ENCODE results near the gene CLMN. TPM values are rescaled to one million over a fixed set of nuclear protein-coding genes. Genes with fewer than 3 reads are reported as not detected.

The CLMN gene
- total and polyA plus RNA-seq, 2 of the 13 experiments (the other 11 are each of a cell fraction or from before 2014, with no cell fraction given), result 15.1 to 16.7 TPM

- TF ChIP-seq NFE2L2 (IDR thresholded peaks at IDR 0.05; ENCODE audit: low read length), result no peak
- TF ChIP-seq TFE3 (CRISPR knock-in tag; IDR thresholded peaks at IDR 0.05), result no peak; the same call in 1 of the 2 replicates
- TF ChIP-seq, protein P1, sequence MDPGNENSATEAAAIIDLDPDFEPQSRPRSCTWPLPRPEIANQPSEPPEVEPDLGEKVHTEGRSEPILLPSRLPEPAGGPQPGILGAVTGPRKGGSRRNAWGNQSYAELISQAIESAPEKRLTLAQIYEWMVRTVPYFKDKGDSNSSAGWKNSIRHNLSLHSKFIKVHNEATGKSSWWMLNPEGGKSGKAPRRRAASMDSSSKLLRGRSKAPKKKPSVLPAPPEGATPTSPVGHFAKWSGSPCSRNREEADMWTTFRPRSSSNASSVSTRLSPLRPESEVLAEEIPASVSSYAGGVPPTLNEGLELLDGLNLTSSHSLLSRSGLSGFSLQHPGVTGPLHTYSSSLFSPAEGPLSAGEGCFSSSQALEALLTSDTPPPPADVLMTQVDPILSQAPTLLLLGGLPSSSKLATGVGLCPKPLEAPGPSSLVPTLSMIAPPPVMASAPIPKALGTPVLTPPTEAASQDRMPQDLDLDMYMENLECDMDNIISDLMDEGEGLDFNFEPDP (CRISPR knock-in tag; conservative IDR thresholded peaks at IDR 0.05), result 0 out of 2 replicates have a peak, but pooled peaks have one; percentile 39
- no peak for TF ChIP-seq SP2 (CRISPR knock-in tag; IDR thresholded peaks at IDR 0.05)
- TF ChIP-seq YEATS2 (CRISPR knock-in tag; IDR thresholded peaks at IDR 0.05; ENCODE audit: borderline replicate concordance), result no peak
- TF ChIP-seq AFF4 (CRISPR knock-in tag; IDR thresholded peaks at IDR 0.05), result 0 out of 2 replicates have a peak, but pooled peaks have one; percentile 49
- TF ChIP-seq SMC3 (IDR thresholded peaks at IDR 0.05; ENCODE audit: low read length), result 0 out of 2 replicates have a peak, but pooled peaks have one; percentile 10
- 0 out of 2 replicates have a peak, but pooled peaks have one; percentile 32 for TF ChIP-seq RFXAP (CRISPR knock-in tag; IDR thresholded peaks at IDR 0.05; ENCODE audit: borderline replicate concordance)
- no peak for TF ChIP-seq ZNF275 (CRISPR knock-in tag; IDR thresholded peaks at IDR 0.05; ENCODE audit: borderline replicate concordance)
- no peak for TF ChIP-seq ATF5 (CRISPR knock-in tag; IDR thresholded peaks at IDR 0.05; ENCODE audit: low read depth)
- peak; percentile 20; the same call in 1 of the 2 replicates for TF ChIP-seq ZNF646 (CRISPR knock-in tag; IDR thresholded peaks at IDR 0.05)
- peak; percentile 95 for TF ChIP-seq ISL2 (CRISPR knock-in tag; IDR thresholded peaks at IDR 0.05)
Observed at GRCh38 chr14:95300697-95301526, 18.8 kb downstream of the CLMN start (continued).

Measured in HepG2 (cell line).